ENCODE results near the gene SPDYC. TPM values are rescaled to one million over a fixed set of nuclear protein-coding genes. Genes with fewer than 3 reads are reported as not detected.

Gene SPDYC
- total and polyA plus RNA-seq, 9 of the 15 experiments (the other 6 are each of a cell fraction or from before 2014, with no cell fraction given): 4.4 to 18.8 (median 9.2) TPM

DNA sequence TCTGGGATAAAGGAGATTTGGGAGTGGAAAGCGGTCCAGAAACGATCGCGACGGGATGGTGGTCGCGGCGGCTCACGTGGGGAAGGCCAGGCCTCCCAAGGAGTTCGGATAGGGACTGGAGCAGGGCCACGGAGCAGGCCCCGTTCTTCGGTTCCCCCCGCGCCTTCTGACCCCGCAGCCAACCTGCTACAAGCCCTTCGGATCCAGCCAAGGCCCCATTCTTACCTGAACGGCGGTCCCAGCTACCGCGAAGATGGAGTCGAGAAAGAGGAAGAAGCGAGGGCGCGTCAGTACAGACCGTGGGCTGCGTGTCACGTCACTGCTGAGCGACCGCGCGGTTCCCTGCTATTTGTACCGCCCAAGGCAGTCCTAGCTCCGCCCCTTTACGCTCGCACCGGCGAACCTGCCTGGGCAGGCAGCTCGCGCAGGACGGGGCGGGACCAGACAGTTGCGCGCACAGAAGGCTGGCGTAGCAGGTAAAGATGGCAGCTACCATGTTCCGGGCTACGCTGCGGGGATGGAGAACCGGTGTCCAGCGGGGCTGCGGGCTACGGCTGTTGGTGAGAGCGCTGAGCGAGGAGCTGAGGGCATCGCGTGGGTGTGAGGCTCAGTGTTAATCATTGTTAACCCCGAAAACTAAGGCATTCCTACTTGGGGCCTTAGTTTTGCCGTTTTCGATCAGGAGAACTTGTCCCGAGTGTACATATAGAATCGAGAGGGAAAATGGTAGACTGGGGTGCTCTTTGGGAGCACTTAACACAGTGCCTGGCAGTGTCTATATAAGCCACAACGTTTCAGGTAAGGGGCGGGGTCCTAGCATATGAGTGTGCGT is 48.0 kb upstream of the SPDYC start, which contains the start of the genes FAU and MRPL49 (continued):
- TF ChIP-seq, protein P1, sequence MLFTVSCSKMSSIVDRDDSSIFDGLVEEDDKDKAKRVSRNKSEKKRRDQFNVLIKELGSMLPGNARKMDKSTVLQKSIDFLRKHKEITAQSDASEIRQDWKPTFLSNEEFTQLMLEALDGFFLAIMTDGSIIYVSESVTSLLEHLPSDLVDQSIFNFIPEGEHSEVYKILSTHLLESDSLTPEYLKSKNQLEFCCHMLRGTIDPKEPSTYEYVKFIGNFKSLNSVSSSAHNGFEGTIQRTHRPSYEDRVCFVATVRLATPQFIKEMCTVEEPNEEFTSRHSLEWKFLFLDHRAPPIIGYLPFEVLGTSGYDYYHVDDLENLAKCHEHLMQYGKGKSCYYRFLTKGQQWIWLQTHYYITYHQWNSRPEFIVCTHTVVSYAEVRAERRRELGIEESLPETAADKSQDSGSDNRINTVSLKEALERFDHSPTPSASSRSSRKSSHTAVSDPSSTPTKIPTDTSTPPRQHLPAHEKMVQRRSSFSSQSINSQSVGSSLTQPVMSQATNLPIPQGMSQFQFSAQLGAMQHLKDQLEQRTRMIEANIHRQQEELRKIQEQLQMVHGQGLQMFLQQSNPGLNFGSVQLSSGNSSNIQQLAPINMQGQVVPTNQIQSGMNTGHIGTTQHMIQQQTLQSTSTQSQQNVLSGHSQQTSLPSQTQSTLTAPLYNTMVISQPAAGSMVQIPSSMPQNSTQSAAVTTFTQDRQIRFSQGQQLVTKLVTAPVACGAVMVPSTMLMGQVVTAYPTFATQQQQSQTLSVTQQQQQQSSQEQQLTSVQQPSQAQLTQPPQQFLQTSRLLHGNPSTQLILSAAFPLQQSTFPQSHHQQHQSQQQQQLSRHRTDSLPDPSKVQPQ (CRISPR knock-in tag; IDR thresholded peaks at IDR 0.05; ENCODE audit: borderline replicate concordance): no peak
- TF ChIP-seq ZNF384 (IDR thresholded peaks at IDR 0.05; ENCODE audit: low read depth, low read length) (no peak), CHD1 (IDR thresholded peaks at IDR 0.05; ENCODE audit: low read length) (no peak), CHD7 (IDR thresholded peaks at IDR 0.05; ENCODE audit: low read depth, low read length) (no peak), ZFX (CRISPR knock-in tag; IDR thresholded peaks at IDR 0.05) (peak; percentile 97), ERF (CRISPR knock-in tag; IDR thresholded peaks at IDR 0.05) (no peak), CCNT2 (IDR thresholded peaks at IDR 0.05; ENCODE audit: borderline replicate concordance, extremely low read depth, insufficient read length, low read depth, low read length) (peak; percentile 28)
- TF ChIP-seq, protein P2, sequence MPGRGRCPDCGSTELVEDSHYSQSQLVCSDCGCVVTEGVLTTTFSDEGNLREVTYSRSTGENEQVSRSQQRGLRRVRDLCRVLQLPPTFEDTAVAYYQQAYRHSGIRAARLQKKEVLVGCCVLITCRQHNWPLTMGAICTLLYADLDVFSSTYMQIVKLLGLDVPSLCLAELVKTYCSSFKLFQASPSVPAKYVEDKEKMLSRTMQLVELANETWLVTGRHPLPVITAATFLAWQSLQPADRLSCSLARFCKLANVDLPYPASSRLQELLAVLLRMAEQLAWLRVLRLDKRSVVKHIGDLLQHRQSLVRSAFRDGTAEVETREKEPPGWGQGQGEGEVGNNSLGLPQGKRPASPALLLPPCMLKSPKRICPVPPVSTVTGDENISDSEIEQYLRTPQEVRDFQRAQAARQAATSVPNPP (IDR thresholded peaks at IDR 0.05; ENCODE audit: borderline replicate concordance, insufficient read depth, insufficient read length): no peak
- TF ChIP-seq, protein P3, sequence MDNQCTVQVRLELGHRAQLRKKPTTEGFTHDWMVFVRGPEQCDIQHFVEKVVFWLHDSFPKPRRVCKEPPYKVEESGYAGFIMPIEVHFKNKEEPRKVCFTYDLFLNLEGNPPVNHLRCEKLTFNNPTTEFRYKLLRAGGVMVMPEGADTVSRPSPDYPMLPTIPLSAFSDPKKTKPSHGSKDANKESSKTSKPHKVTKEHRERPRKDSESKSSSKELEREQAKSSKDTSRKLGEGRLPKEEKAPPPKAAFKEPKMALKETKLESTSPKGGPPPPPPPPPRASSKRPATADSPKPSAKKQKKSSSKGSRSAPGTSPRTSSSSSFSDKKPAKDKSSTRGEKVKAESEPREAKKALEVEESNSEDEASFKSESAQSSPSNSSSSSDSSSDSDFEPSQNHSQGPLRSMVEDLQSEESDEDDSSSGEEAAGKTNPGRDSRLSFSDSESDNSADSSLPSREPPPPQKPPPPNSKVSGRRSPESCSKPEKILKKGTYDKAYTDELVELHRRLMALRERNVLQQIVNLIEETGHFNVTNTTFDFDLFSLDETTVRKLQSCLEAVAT (IDR thresholded peaks at IDR 0.05): no peak; a peak in 2 of 4 replicates
